ENCODE measurements around the gene ATXN10. TPM values are rescaled to one million over a fixed set of nuclear protein-coding genes. Genes with fewer than 3 reads are reported as not detected.

Gene ATXN10
- total and polyA plus RNA-seq, 2 of the 8 experiments (the other 6 are each of a cell fraction or from before 2014, with no cell fraction given), result 134 to 210 TPM

- CTCF ChIA-PET (ENCODE audit: partially characterized antibody), result interaction anchor here (0.9 to 1.6 kb wide), 6 partner anchors 20 to 214 kb away, joined by 3 to 5 read pairs (median 4); no protein-coding TSS in a partner anchor
- DNase-seq (ENCODE audit: low read depth in 1 of 2, low spot score in 2 of 2) (no peak), FAIRE-seq (no peak)
- H3K4me3 ChIP-seq (ENCODE audit: extremely low read depth in 1 of 4, insufficient read depth in 2 of 4, low read depth in 3 of 4, low read length in 4 of 4), result no peak overlapping the region
- no peak overlapping the region for H3K4me2 ChIP-seq (ENCODE audit: insufficient read depth in 1 of 2, low read depth in 2 of 2, low read length in 2 of 2)
- no peaks in the 10 kb centered on the region for H3K23me2 ChIP-seq (ENCODE audit: low read depth, low read length)
- peak overlapping the region; percentile 54 for H2BK120ac ChIP-seq (replicated peaks; ENCODE audit: low read depth, low read length)
- H3K27ac ChIP-seq (ENCODE audit: low read depth, low read length), result no peak overlapping the region
- peaks cover 3 to 4% of the 10 kb centered on the region in 2 experiments; a peak in 2 of 4 replicates for H3K9me3 ChIP-seq (ENCODE audit: insufficient read depth in 2 of 2, low read depth in 1 of 2, low read length in 1 of 2)
- H2BK20ac ChIP-seq (ENCODE audit: low read length), result no peak overlapping the region
- H3K27me3 ChIP-seq (replicated peaks in 1 of 4; ENCODE audit: control insufficient read depth in 3 of 4, extremely low read depth in 1 of 4, insufficient read depth in 3 of 4, low read length in 3 of 4), result no peaks in the 10 kb centered on the region
- H2BK12ac ChIP-seq (ENCODE audit: low read depth, low read length), result no peak overlapping the region
- no peak overlapping the region for H2BK5ac ChIP-seq (ENCODE audit: low read depth, low read length)
- H4K20me1 ChIP-seq (replicated peaks in 1 of 2; ENCODE audit: control insufficient read depth in 1 of 2, insufficient read depth in 2 of 2, low read length in 2 of 2), result peaks cover 2 to 9% of the 10 kb centered on the region in 2 experiments
- peaks cover 0 to 5% (median 3%) of the 10 kb centered on the region in 4 experiments; a peak in 3 of 7 replicates for H3K4me1 ChIP-seq (replicated peaks in 1 of 4; ENCODE audit: control insufficient read depth in 3 of 4, insufficient read depth in 4 of 4, low read length in 3 of 4)
- no peak overlapping the region for H3K9ac ChIP-seq (replicated peaks in 1 of 4; ENCODE audit: extremely low read depth in 1 of 4, low read depth in 3 of 4, low read length in 3 of 4)
- H4K91ac ChIP-seq (replicated peaks; ENCODE audit: insufficient read length, low read length), result no peak overlapping the region
- H3K36me3 ChIP-seq (ENCODE audit: control insufficient read depth in 2 of 4, insufficient read depth in 4 of 4, low read length in 3 of 4), result peaks cover 0 to 9% (median 0%) of the 10 kb centered on the region in 4 experiments; a peak in 2 of 8 replicates
- no peak overlapping the region for H4K5ac ChIP-seq (ENCODE audit: insufficient read length, low read depth, low read length)
- H3K18ac ChIP-seq (ENCODE audit: extremely low read depth, low read length), result no peak overlapping the region
- H3K79me2 ChIP-seq (ENCODE audit: control insufficient read depth in 1 of 2, insufficient read depth in 2 of 2, low read length in 2 of 2), result peaks cover 0 to 3% of the 10 kb centered on the region in 2 experiments; a peak in 1 of 4 replicates
- 95% methylated on average over 8 of the region's 8 CpGs; no CpG with 5 or more reads in 1 of the 2 experiments for WGBS, 2 experiments (ENCODE audit: extremely low coverage in 1 of 2, insufficient coverage in 1 of 2, insufficient read length in 1 of 2, insufficient replicate concordance in 2 of 2, low coverage in 1 of 2, low lambda C conversion rate in 2 of 2, missing lambda C conversion rate in 1 of 2)
- TF ChIP-seq, protein P1, sequence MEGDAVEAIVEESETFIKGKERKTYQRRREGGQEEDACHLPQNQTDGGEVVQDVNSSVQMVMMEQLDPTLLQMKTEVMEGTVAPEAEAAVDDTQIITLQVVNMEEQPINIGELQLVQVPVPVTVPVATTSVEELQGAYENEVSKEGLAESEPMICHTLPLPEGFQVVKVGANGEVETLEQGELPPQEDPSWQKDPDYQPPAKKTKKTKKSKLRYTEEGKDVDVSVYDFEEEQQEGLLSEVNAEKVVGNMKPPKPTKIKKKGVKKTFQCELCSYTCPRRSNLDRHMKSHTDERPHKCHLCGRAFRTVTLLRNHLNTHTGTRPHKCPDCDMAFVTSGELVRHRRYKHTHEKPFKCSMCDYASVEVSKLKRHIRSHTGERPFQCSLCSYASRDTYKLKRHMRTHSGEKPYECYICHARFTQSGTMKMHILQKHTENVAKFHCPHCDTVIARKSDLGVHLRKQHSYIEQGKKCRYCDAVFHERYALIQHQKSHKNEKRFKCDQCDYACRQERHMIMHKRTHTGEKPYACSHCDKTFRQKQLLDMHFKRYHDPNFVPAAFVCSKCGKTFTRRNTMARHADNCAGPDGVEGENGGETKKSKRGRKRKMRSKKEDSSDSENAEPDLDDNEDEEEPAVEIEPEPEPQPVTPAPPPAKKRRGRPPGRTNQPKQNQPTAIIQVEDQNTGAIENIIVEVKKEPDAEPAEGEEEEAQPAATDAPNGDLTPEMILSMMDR (IDR thresholded peaks at IDR 0.05; ENCODE audit: control extremely low read depth in 1 of 3, insufficient read depth in 1 of 3, low read depth in 1 of 3, low read length in 3 of 3), result no peak
- TF ChIP-seq RNF2 (IDR thresholded peaks at IDR 0.05; ENCODE audit: borderline replicate concordance, low read depth, low read length, missing control alignments, poor library complexity, severe bottlenecking) (no peak), KDM4A (IDR thresholded peaks at IDR 0.05; ENCODE audit: low read depth, low read length, severe bottlenecking) (no peak), CBX8 (IDR thresholded peaks at IDR 0.05; ENCODE audit: borderline replicate concordance, low read depth, low read length) (no peak), SRF (IDR thresholded peaks at IDR 0.05; ENCODE audit: low read depth, low read length) (no peak), TAF1 (IDR thresholded peaks at IDR 0.05; ENCODE audit: low read depth, low read length) (no peak), YY1 (IDR thresholded peaks at IDR 0.05; ENCODE audit: low read depth, low read length) (no peak)
- no peak overlapping the region for H3K14ac ChIP-seq (ENCODE audit: insufficient read length)
- no peak overlapping the region for H2AFZ ChIP-seq (ENCODE audit: low read length)
- H3K4ac ChIP-seq (replicated peaks; ENCODE audit: insufficient read length, low read depth, low read length), result no peak overlapping the region
- H2BK15ac ChIP-seq (ENCODE audit: low read length), result no peak overlapping the region
- no peak overlapping the region for H3K56ac ChIP-seq (replicated peaks; ENCODE audit: insufficient read length, low read depth, low read length)
- POLR2A ChIA-PET (ENCODE audit: partially characterized antibody), result no interaction called here
- H3K79me1 ChIP-seq (ENCODE audit: low read depth, low read length), result peaks cover 5% of the 10 kb centered on the region; the same call in 1 of the 2 replicates
- H2AK5ac ChIP-seq (ENCODE audit: low read depth, low read length), result no peak overlapping the region
- 0 out of 2 replicates have a peak overlapping the region, but pooled peaks have one; percentile 17 for H4K8ac ChIP-seq (ENCODE audit: extremely low read depth, insufficient read depth, low read length)
- no peak overlapping the region for H3K23ac ChIP-seq (ENCODE audit: insufficient read length)
Observed at GRCh38 chr22:45788522-45788921, 116.9 kb downstream of the ATXN10 start.

Measured in H1 (cell line).